AG08395 (cell line): ENCODE results near the gene CABP4.
"Not testable (repeated sequence)": the region's sequence is repeated elsewhere in the genome, so short reads cannot be mapped to it uniquely, and the experiment has no call there.

Experiments used
- DNase-seq: peaks from one replicate; pipeline ENCODE4 v3.0.0; 2012; ENCODE audit warnings: mixed read lengths, low spot score

Gene CABP4

GRCh38 chr11:67482275-67482826, 27.2 kb downstream of the CABP4 start:
- no peak for DNase-seq

GRCh38 chr11:67482827-67483798, 28.0 kb downstream of the CABP4 start, which contains the start of gene AIP:
Gene AIP, plus strand, starts transcription at chr11:67483026. Its CDS starts 133 bp downstream, at chr11:67483159.
- peak; percentile 100 for DNase-seq

- no peak for DNase-seq
Measured at GRCh38 chr11:67483831-67484665, 28.9 kb downstream of the CABP4 start.

GRCh38 chr11:67484847-67485311, 29.7 kb downstream of the CABP4 start:
- DNase-seq = no peak

DNA sequence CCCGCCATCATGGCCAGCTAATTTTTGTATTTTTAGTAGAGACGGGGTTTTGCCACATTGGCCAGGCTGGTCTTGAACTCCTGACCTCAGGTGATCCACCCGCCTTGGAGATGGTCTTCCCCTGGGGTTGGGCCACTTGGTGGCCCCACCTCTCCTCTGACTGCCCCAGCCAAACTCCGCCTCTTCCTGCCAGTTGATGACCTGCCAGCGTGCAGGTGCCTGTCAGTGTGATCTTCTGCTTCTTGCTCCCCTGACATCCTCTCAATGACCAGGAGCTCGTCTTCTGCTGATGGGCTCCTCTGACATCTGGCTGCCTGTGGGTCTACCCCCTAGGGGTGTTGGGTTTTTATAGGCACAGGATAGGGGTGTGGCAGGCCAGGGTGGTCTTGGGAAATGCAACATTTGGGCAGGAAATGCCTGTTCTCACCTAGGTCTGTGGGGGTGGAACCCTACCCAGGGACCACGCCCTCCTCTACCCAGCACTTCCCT, 30.8 kb downstream of the CABP4 start:
- not testable (repeated sequence) for DNase-seq

- no peak for DNase-seq
Measured at GRCh38 chr11:67486481-67487195, 31.5 kb downstream of the CABP4 start.

- no peak for DNase-seq
Measured at GRCh38 chr11:67489203-67489884, 34.2 kb downstream of the CABP4 start.

GRCh38 chr11:67489885-67490726, 35.0 kb downstream of the CABP4 start:
- DNase-seq = no peak

DNA sequence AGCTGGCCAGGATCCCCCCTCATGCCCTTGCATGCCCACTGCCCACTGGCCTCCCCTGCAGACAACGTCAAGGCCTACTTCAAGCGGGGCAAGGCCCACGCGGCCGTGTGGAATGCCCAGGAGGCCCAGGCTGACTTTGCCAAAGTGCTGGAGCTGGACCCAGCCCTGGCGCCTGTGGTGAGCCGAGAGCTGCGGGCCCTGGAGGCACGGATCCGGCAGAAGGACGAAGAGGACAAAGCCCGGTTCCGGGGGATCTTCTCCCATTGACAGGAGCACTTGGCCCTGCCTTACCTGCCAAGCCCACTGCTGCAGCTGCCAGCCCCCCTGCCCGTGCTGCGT, 35.5 kb downstream of the CABP4 start:
- no peak for DNase-seq

GRCh38 chr11:67491276-67492068, 36.3 kb downstream of the CABP4 start:
- DNase-seq = no peak

DNA sequence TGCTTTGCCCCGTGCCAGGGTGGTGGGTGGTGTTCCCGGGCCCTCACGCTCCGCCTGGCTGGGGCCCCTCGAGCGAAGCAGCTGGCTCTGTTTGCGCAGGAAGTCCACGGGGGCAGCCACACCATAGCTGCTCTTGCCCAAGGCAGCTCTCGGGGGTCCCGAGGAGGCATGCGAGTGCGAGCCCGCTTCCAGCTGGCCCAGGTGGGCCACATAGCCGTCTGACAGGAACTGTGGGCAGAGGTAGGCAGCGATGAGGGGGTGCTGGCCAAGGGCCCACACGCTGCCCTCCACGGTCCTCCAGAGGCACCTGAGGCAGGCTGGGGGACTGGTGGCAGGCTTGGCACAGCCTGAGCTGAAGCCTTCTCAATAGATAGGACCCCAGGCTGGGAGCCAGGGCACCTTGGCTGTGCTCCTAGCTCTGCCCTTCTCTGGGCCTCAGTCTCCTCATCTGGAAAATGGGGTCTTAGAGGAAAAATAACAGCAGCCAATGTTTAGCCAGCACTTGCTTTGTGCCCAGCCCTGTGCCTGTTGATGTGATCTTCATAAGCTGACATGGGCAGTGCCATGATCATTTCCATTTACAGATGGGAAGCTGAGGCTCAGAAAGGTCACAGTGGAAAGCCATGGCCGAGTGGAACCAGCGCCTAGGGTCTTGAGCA, 37.0 kb downstream of the CABP4 start:
- DNase-seq = no peak

DNA sequence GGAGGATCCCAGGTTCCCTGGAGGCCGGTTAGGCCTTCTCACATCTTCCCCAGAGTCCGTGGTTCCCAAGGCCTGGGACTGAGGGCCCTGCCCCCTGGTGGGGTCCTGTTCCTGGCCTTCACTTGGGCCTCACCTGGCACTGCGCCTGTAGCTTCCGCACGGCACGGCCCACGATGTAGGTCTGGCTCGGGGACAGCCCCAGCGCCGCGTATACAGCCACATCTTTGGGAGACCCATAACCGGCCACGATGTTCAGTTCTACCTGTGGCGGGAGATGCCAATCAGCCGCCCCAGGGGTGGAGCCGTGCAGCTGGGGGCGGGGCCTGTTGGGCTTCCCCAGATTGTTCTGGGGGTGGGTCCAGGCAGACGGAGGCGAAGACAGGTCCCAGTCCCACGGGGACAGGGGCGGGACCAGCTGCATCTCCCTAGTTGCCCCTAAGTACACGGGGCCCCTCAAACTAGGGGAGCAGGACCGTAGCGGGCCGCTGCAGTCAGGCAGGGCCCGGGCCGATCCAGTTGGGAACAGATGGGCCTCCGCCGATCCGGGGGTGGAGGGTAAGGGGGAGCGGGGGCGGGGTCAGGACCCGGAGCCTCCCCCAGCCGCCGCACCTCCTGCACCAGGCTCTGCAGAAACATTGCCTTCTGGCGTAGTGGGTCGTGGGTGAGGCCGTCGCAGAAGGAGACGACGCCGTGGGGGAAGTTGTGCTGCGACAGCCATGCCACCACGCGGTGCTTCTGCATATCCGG, 37.8 kb downstream of the CABP4 start:
- no peak for DNase-seq

GRCh38 chr11:67493548-67494370, 38.6 kb downstream of the CABP4 start:
- DNase-seq = no peak

GRCh38 chr11:67494371-67495233, 39.4 kb downstream of the CABP4 start:
- DNase-seq = no peak

- DNase-seq = no peak
Measured at GRCh38 chr11:67495234-67496005, 40.3 kb downstream of the CABP4 start.
